H1 (cell line): Measurements from ENCODE around the gene R3HDML. TPM values are rescaled to one million over a fixed set of nuclear protein-coding genes. Genes with fewer than 3 reads are reported as not detected.

Source experiments
- CTCF ChIA-PET: fragments of 300-600 bp; sonication (Branson Sonifier 250); formaldehyde crosslinking; loops from one replicate; lab custom pipeline; 2021; ENCODE audit not compliant: partially characterized antibody; lab: Charles Lee
- POLR2A ChIA-PET: fragments of 300-600 bp; sonication (Branson Sonifier 250); formaldehyde crosslinking; loops from one replicate; lab custom pipeline; 2021; ENCODE audit warnings: inconsistent platforms; ENCODE audit not compliant: partially characterized antibody; lab: Charles Lee
- DNase-seq, 2 experiments: peaks; one replicate each; pipeline versions ENCODE4 v3.0.0 to v3.0.0-alpha.2; 2010 to 2022; ENCODE audit warnings: low spot score in 2 of 2, low read depth in 1 of 2, mixed read lengths in 1 of 2
- FAIRE-seq: peaks from 2 replicates; lab custom pipeline; 2011; peaks lifted over from hg19 to GRCh38; lab: Jason Lieb, UNC
- H2AFZ ChIP-seq: 2 replicates; pipeline ENCODE4 v1.8.1; 2012; ENCODE audit warnings: low read length, inconsistent platforms
- H2AK5ac ChIP-seq: 2 replicates; pipeline ENCODE4 v1.6.1; 2013; ENCODE audit warnings: low read depth, low read length
- H2BK120ac ChIP-seq: replicated peaks from 2 replicates; pipeline ENCODE3; 2013; ENCODE audit warnings: low read depth, low read length, inconsistent platforms
- H2BK12ac ChIP-seq: 2 replicates; pipeline ENCODE4 v1.6.1; 2013; ENCODE audit warnings: low read depth, low read length
- H2BK15ac ChIP-seq: 2 replicates; pipeline ENCODE4 v1.6.1; 2013; ENCODE audit warnings: low read length
- H2BK20ac ChIP-seq: 2 replicates; pipeline ENCODE4 v1.6.1; 2013; ENCODE audit warnings: low read length
- H2BK5ac ChIP-seq: 2 replicates; pipeline ENCODE4 v1.6.1; 2013; ENCODE audit warnings: low read depth, low read length
- H3K14ac ChIP-seq: 2 replicates; pipeline ENCODE4 v1.6.1; 2013; ENCODE audit warnings: inconsistent platforms; ENCODE audit not compliant: insufficient read length
- H3K18ac ChIP-seq: 2 replicates; pipeline ENCODE4 v1.6.1; 2013; ENCODE audit warnings: low read length; ENCODE audit errors: extremely low read depth
- H3K23ac ChIP-seq: 2 replicates; pipeline ENCODE4 v1.6.1; 2013; ENCODE audit warnings: inconsistent platforms; ENCODE audit not compliant: insufficient read length
- H3K23me2 ChIP-seq: 2 replicates; pipeline ENCODE4 v1.6.1; 2013; ENCODE audit warnings: low read depth, low read length
- H3K27ac ChIP-seq: 2 replicates; pipeline ENCODE4 v1.6.1; 2011; ENCODE audit warnings: low read depth, low read length, inconsistent platforms
- H3K27me3 ChIP-seq, 4 experiments: replicated peaks in 1 of 4; 1 replicate in 1 of 4; 2 replicates in 3 of 4; pipeline versions ENCODE4 v1.6.1 to v1.8.1; 2011 to 2013; ENCODE audit warnings: low read length in 3 of 4, mild to moderate bottlenecking in 3 of 4, inconsistent platforms in 2 of 4, mixed read lengths in 2 of 4, moderate library complexity in 1 of 4; ENCODE audit not compliant: control insufficient read depth in 3 of 4, insufficient read depth in 3 of 4; ENCODE audit errors: extremely low read depth in 1 of 4
- H3K36me3 ChIP-seq, 4 experiments: 2 replicates each; pipeline versions ENCODE4 v1.6.1 to v1.8.1; 2011 to 2013; ENCODE audit warnings: mild to moderate bottlenecking in 4 of 4, low read length in 3 of 4, moderate library complexity in 2 of 4, control low read depth in 1 of 4, inconsistent platforms in 1 of 4; ENCODE audit not compliant: insufficient read depth in 4 of 4, control insufficient read depth in 2 of 4
- H3K4ac ChIP-seq: replicated peaks from 2 replicates; pipeline ENCODE3; 2013; ENCODE audit warnings: low read length, low read depth, mixed read lengths, inconsistent platforms; ENCODE audit not compliant: insufficient read length
- H3K4me1 ChIP-seq, 4 experiments: replicated peaks in 1 of 4; 1 replicate in 1 of 4; 2 replicates in 3 of 4; pipeline versions ENCODE4 v1.6.1 to v1.8.1; 2011 to 2013; ENCODE audit warnings: low read length in 3 of 4, inconsistent platforms in 2 of 4, mixed read lengths in 1 of 4; ENCODE audit not compliant: insufficient read depth in 4 of 4, control insufficient read depth in 3 of 4
- H3K4me2 ChIP-seq, 2 experiments: 2 replicates each; pipeline versions ENCODE4 v1.6.1 to v1.8.1; 2011 to 2013; ENCODE audit warnings: low read depth in 2 of 2, low read length in 2 of 2, control low read depth in 1 of 2, inconsistent platforms in 1 of 2, mild to moderate bottlenecking in 1 of 2; ENCODE audit not compliant: insufficient read depth in 1 of 2
- H3K4me3 ChIP-seq, 4 experiments: fragments of 200-600, 300-600 bp in 1 of 4; sonication (generic), shearing (Covaris generic), sonication (Bioruptor Twin) in 1 of 4; 2 replicates each; pipeline versions ENCODE4 v1.5.1 to v1.8.1; 2011 to 2016; ENCODE audit warnings: low read length in 4 of 4, low read depth in 3 of 4, control low read depth in 2 of 4, inconsistent platforms in 2 of 4, mild to moderate bottlenecking in 2 of 4, mixed read lengths in 1 of 4, moderate library complexity in 1 of 4; ENCODE audit not compliant: insufficient read depth in 2 of 4; ENCODE audit errors: extremely low read depth in 1 of 4
- H3K56ac ChIP-seq: replicated peaks from 2 replicates; pipeline ENCODE3; 2013; ENCODE audit warnings: low read depth, mild to moderate bottlenecking, mixed read lengths, low read length, inconsistent platforms; ENCODE audit not compliant: insufficient read length
- H3K79me1 ChIP-seq: 2 replicates; pipeline ENCODE4 v1.6.1; 2013; ENCODE audit warnings: low read depth, low read length, control low read depth
- H3K79me2 ChIP-seq, 2 experiments: 2 replicates each; pipeline versions ENCODE4 v1.6.1 to v1.8.1; 2012 to 2013; ENCODE audit warnings: low read length in 2 of 2, mild to moderate bottlenecking in 2 of 2, inconsistent platforms in 1 of 2; ENCODE audit not compliant: insufficient read depth in 2 of 2, control insufficient read depth in 1 of 2
- H3K9ac ChIP-seq, 4 experiments: replicated peaks in 1 of 4; 1 replicate in 1 of 4; 2 replicates in 3 of 4; pipeline versions ENCODE4 v1.6.1 to v1.8.1; 2011 to 2013; ENCODE audit warnings: low read depth in 3 of 4, low read length in 3 of 4, control low read depth in 2 of 4, mild to moderate bottlenecking in 2 of 4, moderate library complexity in 2 of 4, inconsistent platforms in 1 of 4; ENCODE audit errors: extremely low read depth in 1 of 4
- H3K9me3 ChIP-seq, 2 experiments: 2 replicates each; pipeline versions ENCODE4 v1.6.1 to v1.8.1; 2012 to 2013; ENCODE audit warnings: mild to moderate bottlenecking in 2 of 2, moderate library complexity in 2 of 2, control low read depth in 1 of 2, inconsistent platforms in 1 of 2, low read depth in 1 of 2, low read length in 1 of 2, mixed read lengths in 1 of 2; ENCODE audit not compliant: insufficient read depth in 2 of 2
- H4K20me1 ChIP-seq, 2 experiments: replicated peaks in 1 of 2; 2 replicates each; pipeline versions ENCODE3 to v1.8.1; 2011 to 2013; ENCODE audit warnings: inconsistent platforms in 2 of 2, low read length in 2 of 2, mild to moderate bottlenecking in 1 of 2; ENCODE audit not compliant: insufficient read depth in 2 of 2, control insufficient read depth in 1 of 2
- H4K5ac ChIP-seq: 2 replicates; pipeline ENCODE4 v1.6.1; 2013; ENCODE audit warnings: low read length, low read depth, mixed read lengths, inconsistent platforms; ENCODE audit not compliant: insufficient read length
- H4K8ac ChIP-seq: 2 replicates; pipeline ENCODE4 v1.8.0; 2013; ENCODE audit warnings: mild to moderate bottlenecking, moderate library complexity, low read length, inconsistent platforms; ENCODE audit not compliant: insufficient read depth; ENCODE audit errors: extremely low read depth
- H4K91ac ChIP-seq: replicated peaks from 2 replicates; pipeline ENCODE3; 2013; ENCODE audit warnings: low read length, mixed read lengths, inconsistent platforms; ENCODE audit not compliant: insufficient read length
- HDAC6 ChIP-seq: IDR thresholded peaks from one replicate; pipeline ENCODE4 v1.7.1; 2012; ENCODE audit warnings: low read depth, mild to moderate bottlenecking, inconsistent platforms, low read length, moderate library complexity
- KDM1A ChIP-seq: fragments of 200-600, 300-600 bp; sonication (generic); IDR thresholded peaks from 2 replicates; pipeline ENCODE4 v1.7.1; 2016; ENCODE audit warnings: mild to moderate bottlenecking, low read length, borderline replicate concordance
- WGBS, 2 experiments: shearing (Covaris generic) in 1 of 2; methylation state at CpG; one replicate each; pipeline versions ENCODE4 v1.1.6 to v1.1.7; 2013 to 2015; ENCODE audit warnings: low lambda C conversion rate in 2 of 2, mixed read lengths in 2 of 2, inconsistent platforms in 1 of 2, low coverage in 1 of 2, missing lambda C conversion rate in 1 of 2; ENCODE audit not compliant: insufficient replicate concordance in 2 of 2, insufficient coverage in 1 of 2, insufficient read length in 1 of 2; ENCODE audit errors: extremely low coverage in 1 of 2, missing lambda C conversion rate in 1 of 2; 5-methylcytosine and 5-hydroxymethylcytosine counted together
- polyA plus RNA-seq, 7 experiments: library from polyadenylated mRNA; depleted of rRNA in 3 of 7; stranded (reverse) in 5 of 7; unstranded in 2 of 7; fragments of >200 nt in 5 of 7; fragments of 200-250 nt in 2 of 7; gene quantifications; 1 replicate in 5 of 7; 2 replicates in 1 of 7; 4 replicates in 1 of 7; pipeline versions ENCODE4 v1.2.1 to v1.2.3, GENCODE V29; 2011 to 2013; ENCODE audit warnings: missing spikeins in 2 of 7, mixed read lengths in 2 of 7
- total RNA-seq: library from RNA; stranded (reverse); fragmentation: NEBNext Ultra II Directional; extraction: Animal tissue kit (Norgen Biotek cat#: 25700); gene quantifications from 2 replicates; pipeline ENCODE4 v1.2.1, GENCODE V29; 2021

R3HDML gene
- total and polyA plus RNA-seq, 2 of the 8 experiments (the other 6 are each of a cell fraction or from before 2014, with no cell fraction given): not detected

- Histone ChIP-seq H2AK5ac (no peak overlapping the region), H3K14ac (no peak overlapping the region), H3K4me3 (no peak overlapping the region), H3K23me2 (no peaks in the 10 kb centered on the region; the same call in 1 of the 2 replicates), H4K91ac (no peak overlapping the region), H2BK20ac (no peak overlapping the region; the same call in 1 of the 2 replicates), H3K27me3 (no peaks in the 10 kb centered on the region; a peak in 1 of 7 replicates), H4K20me1 (no peaks in the 10 kb centered on the region), H3K4ac (no peak overlapping the region), H2AFZ (no peak overlapping the region), H3K36me3 (no peaks in the 10 kb centered on the region), H3K4me1 (peaks cover 0 to 10% (median 4%) of the 10 kb centered on the region in 4 experiments; a peak in 6 of 7 replicates), H3K9me3 (no peaks in the 10 kb centered on the region), H4K5ac (no peak overlapping the region), H3K27ac (no peak overlapping the region), H2BK5ac (no peak overlapping the region), H3K4me2 (no peak overlapping the region), H2BK12ac (peak overlapping the region; percentile 68; the same call in 1 of the 2 replicates), H3K56ac (no peak overlapping the region), H3K23ac (no peak overlapping the region), H3K79me2 (no peaks in the 10 kb centered on the region), H3K18ac (no peak overlapping the region), H2BK15ac (no peak overlapping the region), H2BK120ac (no peak overlapping the region), H3K9ac (no peak overlapping the region), H4K8ac (no peak overlapping the region), H3K79me1 (no peaks in the 10 kb centered on the region)
- FAIRE-seq (no peak), DNase-seq (no peak)
- ChIA-PET POLR2A (interaction anchor here (0.7 to 1.8 kb wide), 2 partner anchors 9 to 118 kb away, joined by 3 read pairs; partner anchors contain the start of genes OSER1 and R3HDML), CTCF (interaction anchor here (1.2 to 4.9 kb wide), 3 partner anchors 10 to 17 kb away, joined by 3 to 40 read pairs (median 4); partner anchors contain the start of gene FITM2)
- 87% methylated on average over 4 of the region's 4 CpGs; no CpG with 5 or more reads in 1 of the 2 experiments for WGBS, 2 experiments
- no peak for TF ChIP-seq HDAC6
- TF ChIP-seq KDM1A: 0 out of 2 replicates have a peak, but pooled peaks have one; percentile 14
Measured at GRCh38 chr20:44328428-44328827, 8.4 kb upstream of the R3HDML start.
